Neural progenitor cell (in vitro differentiated cells): Measurements from ENCODE around the gene EMILIN2.

ENCODE experiments used
- CTCF ChIP-seq: fragments of 200-600 bp; sonication (generic); IDR thresholded peaks from 2 replicates; pipeline ENCODE4 v1.5.1; 2017; ENCODE audit warnings: antibody characterized with exemption, mild to moderate bottlenecking
- EZH2 ChIP-seq: fragments of 200-600 bp; sonication (generic); IDR thresholded peaks from 2 replicates; pipeline ENCODE4 v1.6.1; 2017; ENCODE audit warnings: antibody characterized with exemption, mild to moderate bottlenecking, moderate library complexity

- TF ChIP-seq CTCF (no peak), EZH2 (no peak)
Observed at GRCh38 chr18:2883076-2883735, 36.4 kb downstream of the EMILIN2 start.
